ENCODE results near the gene SLC15A3. TPM values are rescaled to one million over a fixed set of nuclear protein-coding genes. Genes with fewer than 3 reads are reported as not detected.

SLC15A3 gene
- total RNA-seq, 1 donor from 2014 or later: 0.62 TPM

DNA sequence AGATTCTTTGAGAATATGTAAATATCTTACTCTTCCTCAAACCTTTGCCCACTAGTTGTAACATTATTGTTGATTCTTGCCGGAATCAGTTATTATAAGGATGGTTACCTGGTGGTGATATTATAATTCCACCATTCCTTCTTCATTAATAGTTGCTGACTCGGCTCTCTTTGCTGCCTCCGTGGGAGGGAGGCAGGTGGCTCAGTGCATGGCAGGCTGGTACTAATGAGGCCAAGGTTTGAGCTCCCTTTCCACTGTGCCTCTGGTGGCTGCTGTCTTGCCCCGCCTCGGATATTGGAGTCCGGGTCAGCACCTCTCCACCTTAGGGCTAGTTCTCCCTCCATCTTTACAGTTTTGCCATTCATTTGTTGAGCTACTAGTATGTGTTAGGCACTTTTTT lies 32.2 kb upstream of the SLC15A3 start:
- H3K4me3 Mint-ChIP-seq (ENCODE audit: unreplicated experiment): no peak overlapping the region
- H3K9me3 Mint-ChIP-seq (ENCODE audit: unreplicated experiment): no peaks in the 10 kb centered on the region
- TF ChIP-seq, protein P1, sequence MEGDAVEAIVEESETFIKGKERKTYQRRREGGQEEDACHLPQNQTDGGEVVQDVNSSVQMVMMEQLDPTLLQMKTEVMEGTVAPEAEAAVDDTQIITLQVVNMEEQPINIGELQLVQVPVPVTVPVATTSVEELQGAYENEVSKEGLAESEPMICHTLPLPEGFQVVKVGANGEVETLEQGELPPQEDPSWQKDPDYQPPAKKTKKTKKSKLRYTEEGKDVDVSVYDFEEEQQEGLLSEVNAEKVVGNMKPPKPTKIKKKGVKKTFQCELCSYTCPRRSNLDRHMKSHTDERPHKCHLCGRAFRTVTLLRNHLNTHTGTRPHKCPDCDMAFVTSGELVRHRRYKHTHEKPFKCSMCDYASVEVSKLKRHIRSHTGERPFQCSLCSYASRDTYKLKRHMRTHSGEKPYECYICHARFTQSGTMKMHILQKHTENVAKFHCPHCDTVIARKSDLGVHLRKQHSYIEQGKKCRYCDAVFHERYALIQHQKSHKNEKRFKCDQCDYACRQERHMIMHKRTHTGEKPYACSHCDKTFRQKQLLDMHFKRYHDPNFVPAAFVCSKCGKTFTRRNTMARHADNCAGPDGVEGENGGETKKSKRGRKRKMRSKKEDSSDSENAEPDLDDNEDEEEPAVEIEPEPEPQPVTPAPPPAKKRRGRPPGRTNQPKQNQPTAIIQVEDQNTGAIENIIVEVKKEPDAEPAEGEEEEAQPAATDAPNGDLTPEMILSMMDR (IDR thresholded peaks at IDR 0.05; ENCODE audit: unreplicated experiment): no peak
- no peaks in the 10 kb centered on the region for H3K36me3 Mint-ChIP-seq (ENCODE audit: low read depth, unreplicated experiment)
- H3K27ac Mint-ChIP-seq (ENCODE audit: unreplicated experiment): no peak overlapping the region
- peaks cover 1% of the 10 kb centered on the region for H3K4me1 Mint-ChIP-seq (ENCODE audit: unreplicated experiment)
- H3K27me3 Mint-ChIP-seq (ENCODE audit: unreplicated experiment): peaks cover 2% of the 10 kb centered on the region
- no peak for DNase-seq (ENCODE audit: low spot score)

DNA sequence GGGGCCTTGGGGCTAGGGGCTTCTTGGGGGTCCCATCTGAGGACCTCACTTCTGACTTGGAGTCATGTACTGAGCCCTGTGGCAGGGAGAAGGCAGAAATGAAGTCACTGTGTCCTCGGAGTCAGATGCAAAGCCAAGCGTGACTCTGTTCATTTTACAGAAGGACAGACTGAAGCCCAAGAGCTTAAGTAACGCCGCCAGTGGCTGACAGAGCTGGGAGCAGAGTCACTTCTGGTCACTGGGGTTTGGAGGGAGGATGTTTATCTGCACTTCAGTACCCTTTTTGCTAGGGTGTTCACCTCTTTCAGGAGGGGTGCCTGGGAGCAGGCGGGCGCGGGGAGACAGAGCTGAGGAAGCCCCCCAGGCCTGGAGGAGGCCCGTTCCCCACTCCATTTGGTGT lies 30.2 kb upstream of the SLC15A3 start:
- no peaks in the 10 kb centered on the region for H3K9me3 Mint-ChIP-seq (ENCODE audit: unreplicated experiment)
- no peak overlapping the region for H3K4me3 Mint-ChIP-seq (ENCODE audit: unreplicated experiment)
- H3K27ac Mint-ChIP-seq (ENCODE audit: unreplicated experiment): peak overlapping the region; percentile 48
- no peak for DNase-seq (ENCODE audit: low spot score)
- H3K4me1 Mint-ChIP-seq (ENCODE audit: unreplicated experiment): no peaks in the 10 kb centered on the region
- peaks cover 2% of the 10 kb centered on the region for H3K27me3 Mint-ChIP-seq (ENCODE audit: unreplicated experiment)
- H3K36me3 Mint-ChIP-seq (ENCODE audit: low read depth, unreplicated experiment): no peaks in the 10 kb centered on the region
- TF ChIP-seq, protein P1 (IDR thresholded peaks at IDR 0.05; ENCODE audit: unreplicated experiment): no peak

DNA sequence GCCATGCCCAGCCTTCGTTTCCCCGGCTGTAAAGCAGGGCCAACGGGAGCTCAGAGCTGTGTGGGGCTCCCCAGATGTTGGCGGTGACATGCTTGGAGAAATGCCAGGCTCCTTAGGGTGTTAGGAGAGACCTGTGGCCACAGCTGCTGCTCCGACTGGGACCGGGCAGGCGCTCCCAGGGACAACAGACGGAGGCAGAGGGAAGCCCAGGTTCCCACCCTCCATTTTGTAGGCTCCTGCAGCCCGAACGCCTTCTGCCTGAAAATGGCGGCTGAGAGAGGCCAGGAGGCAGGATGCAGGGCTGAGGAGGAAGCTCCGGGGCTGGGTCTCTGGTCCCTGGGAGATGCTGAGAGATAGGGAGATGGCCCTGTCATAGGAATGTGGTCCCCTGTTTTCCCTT lies 29.5 kb upstream of the SLC15A3 start:
- TF ChIP-seq, protein P1 (IDR thresholded peaks at IDR 0.05; ENCODE audit: unreplicated experiment): no peak
- DNase-seq (ENCODE audit: low spot score): no peak
- no peak overlapping the region for H3K27ac Mint-ChIP-seq (ENCODE audit: unreplicated experiment)
- H3K4me1 Mint-ChIP-seq (ENCODE audit: unreplicated experiment): no peaks in the 10 kb centered on the region
- no peak overlapping the region for H3K4me3 Mint-ChIP-seq (ENCODE audit: unreplicated experiment)
- H3K36me3 Mint-ChIP-seq (ENCODE audit: low read depth, unreplicated experiment): no peaks in the 10 kb centered on the region
- H3K9me3 Mint-ChIP-seq (ENCODE audit: unreplicated experiment): no peaks in the 10 kb centered on the region
- H3K27me3 Mint-ChIP-seq (ENCODE audit: unreplicated experiment): peaks cover 2% of the 10 kb centered on the region

DNA sequence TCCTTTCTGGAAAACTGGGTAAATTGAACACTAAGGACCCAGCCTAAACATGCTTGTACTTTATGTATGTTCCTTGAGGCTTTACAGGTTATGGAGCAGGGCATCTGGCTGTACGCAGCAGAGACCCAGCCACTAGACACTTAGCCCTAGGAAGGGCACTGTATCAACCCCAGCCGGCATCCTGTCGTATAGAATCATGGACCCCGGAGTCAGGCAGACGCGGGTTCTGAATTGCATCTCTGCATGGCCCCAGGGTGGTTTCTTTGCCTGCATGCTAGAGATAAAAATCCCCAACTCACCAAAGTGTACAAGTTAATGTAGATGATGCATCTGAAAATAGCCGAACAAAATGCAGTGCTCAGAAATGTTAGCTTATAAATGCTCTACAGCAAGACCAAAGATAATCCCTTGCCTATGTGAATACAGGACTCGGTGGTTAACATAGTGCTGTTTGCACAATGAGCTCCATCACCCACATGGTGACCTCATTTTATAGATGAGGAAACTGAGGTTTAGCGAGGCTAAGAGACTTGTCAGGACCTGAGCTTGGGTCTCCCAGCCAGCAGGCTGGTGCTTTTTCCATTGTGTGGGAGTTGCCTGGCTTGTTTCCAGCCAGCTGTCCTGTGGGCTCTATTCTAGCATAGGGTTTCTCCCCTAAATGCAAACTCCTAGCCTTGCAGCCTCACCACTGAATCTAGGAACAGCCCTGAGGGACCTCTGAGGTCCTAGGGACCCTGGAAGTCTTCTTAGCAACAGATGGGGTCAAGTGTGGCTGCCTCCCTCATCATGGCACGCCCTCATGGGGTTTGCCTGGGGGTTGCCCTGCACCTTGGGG lies 26.8 kb upstream of the SLC15A3 start:
- H3K36me3 Mint-ChIP-seq (ENCODE audit: low read depth, unreplicated experiment): no peaks in the 10 kb centered on the region
- DNase-seq (ENCODE audit: low spot score): no peak
- no peak overlapping the region for H3K27ac Mint-ChIP-seq (ENCODE audit: unreplicated experiment)
- H3K9me3 Mint-ChIP-seq (ENCODE audit: unreplicated experiment): no peaks in the 10 kb centered on the region
- H3K4me3 Mint-ChIP-seq (ENCODE audit: unreplicated experiment): no peak overlapping the region
- TF ChIP-seq, protein P1 (IDR thresholded peaks at IDR 0.05; ENCODE audit: unreplicated experiment): no peak
- no peaks in the 10 kb centered on the region for H3K4me1 Mint-ChIP-seq (ENCODE audit: unreplicated experiment)
- peaks cover 2% of the 10 kb centered on the region for H3K27me3 Mint-ChIP-seq (ENCODE audit: unreplicated experiment)

DNA sequence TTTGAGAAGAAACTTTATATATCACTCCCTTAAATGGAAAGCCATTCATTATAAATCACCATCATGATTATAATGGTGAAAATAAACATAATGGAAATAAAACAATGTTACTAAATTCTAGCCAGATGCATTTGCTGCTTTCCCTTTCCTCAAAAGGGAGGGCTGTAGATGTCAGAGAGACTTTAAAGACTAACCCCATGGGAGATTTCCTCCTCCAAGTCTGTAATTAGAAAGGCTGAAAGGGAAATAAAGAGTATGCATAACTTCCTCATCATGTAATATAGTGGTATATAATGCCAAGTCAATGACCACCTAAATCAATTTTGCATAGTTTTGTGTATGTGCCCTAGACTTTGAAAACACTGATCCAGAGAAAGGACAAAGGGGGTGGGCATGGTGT lies 25.9 kb upstream of the SLC15A3 start:
- DNase-seq (ENCODE audit: low spot score): no peak
- H3K27ac Mint-ChIP-seq (ENCODE audit: unreplicated experiment): no peak overlapping the region
- peaks cover 2% of the 10 kb centered on the region for H3K27me3 Mint-ChIP-seq (ENCODE audit: unreplicated experiment)
- no peaks in the 10 kb centered on the region for H3K4me1 Mint-ChIP-seq (ENCODE audit: unreplicated experiment)
- no peaks in the 10 kb centered on the region for H3K36me3 Mint-ChIP-seq (ENCODE audit: low read depth, unreplicated experiment)
- H3K9me3 Mint-ChIP-seq (ENCODE audit: unreplicated experiment): no peaks in the 10 kb centered on the region
- no peak overlapping the region for H3K4me3 Mint-ChIP-seq (ENCODE audit: unreplicated experiment)
- TF ChIP-seq, protein P1 (IDR thresholded peaks at IDR 0.05; ENCODE audit: unreplicated experiment): no peak

Measured in endothelial cell (in vitro differentiated cells).